Smooth muscle cell of bladder (primary cell): ENCODE data around the gene PIEZO2. TPM values are rescaled to one million over a fixed set of nuclear protein-coding genes. Genes with fewer than 3 reads are reported as not detected.

ENCODE experiments used
- total RNA-seq: library from RNA; depleted of rRNA; stranded (reverse); fragments of >200 nt; gene quantifications from 2 replicates; pipeline ENCODE4 v1.2.3, GENCODE V29; 2014

The PIEZO2 gene
- total RNA-seq, result 86.7 and 97.7 TPM in 2 replicates

DNA sequence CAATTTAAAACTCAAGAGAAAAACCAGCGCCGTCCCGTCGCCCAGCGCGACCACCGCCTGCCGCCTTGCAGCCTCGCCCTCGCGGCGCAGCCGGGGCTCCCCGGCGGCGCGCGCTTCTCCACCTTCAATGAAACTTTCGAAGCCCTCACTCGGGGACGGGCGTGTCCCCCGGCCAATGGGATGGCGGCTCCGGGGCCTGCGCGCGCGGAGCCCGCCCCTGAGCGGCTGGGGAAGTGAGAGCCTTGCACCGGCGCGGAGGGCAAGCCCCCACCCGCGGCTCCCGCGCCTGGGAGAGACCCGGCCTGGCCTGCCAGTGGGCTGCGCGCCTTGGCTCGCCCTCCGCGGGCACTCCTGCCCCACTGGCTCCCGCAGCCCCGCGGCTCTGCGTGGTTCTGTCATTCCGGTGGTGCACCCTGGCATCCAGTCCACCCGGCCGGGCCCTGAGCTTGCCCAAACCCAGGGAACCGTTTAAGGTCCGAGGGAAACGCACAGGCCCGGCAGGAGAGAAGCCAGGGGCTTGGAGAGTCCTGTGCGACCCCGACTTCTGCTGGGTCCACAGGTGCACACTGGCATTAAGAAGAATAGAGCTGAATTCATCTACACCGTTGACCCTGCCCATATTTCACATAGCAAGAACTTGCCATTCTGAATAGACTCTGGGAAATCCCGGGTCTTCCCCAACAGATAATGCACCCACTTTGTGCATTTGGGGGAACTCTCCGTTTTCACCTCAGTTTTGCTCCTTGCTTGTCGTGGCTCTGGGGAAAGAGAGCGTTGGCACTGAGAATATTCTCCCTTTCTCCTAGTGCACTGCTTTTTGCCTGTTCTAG is at the start of gene PIEZO2:
PIEZO2 (minus strand) TSS at position 129 of the 830 bp plus-strand sequence. CDS start 981 bp downstream, outside the sequence.

